Stimulated activated CD4-positive, alpha-beta T cell treated with anti-CD3 and anti-CD28 coated beads, TNF-alpha, amount 100 ng/mL, for 4 hours (primary cell): ENCODE data around the gene KLHL24.
A peak's percentile ranks its signal among the peaks of the same experiment; 100 is the strongest.
"Not testable (repeated sequence)": the region's sequence is repeated elsewhere in the genome, so short reads cannot be mapped to it uniquely, and the experiment has no call there.

ENCODE experiments used
- DNase-seq, 3 experiments: peaks; one replicate each; pipeline ENCODE4 v3.0.0-alpha.2; 2020; ENCODE audit warnings: low read depth in 3 of 3

The KLHL24 gene

GRCh38 chr3:183635107-183635430 is 354 bp upstream of the KLHL24 start:
- no peak for DNase-seq

GRCh38 chr3:183636221-183637105 is 1.0 kb downstream of the KLHL24 start:
- peak; percentile 73 to 83 (median 83) for DNase-seq

GRCh38 chr3:183637106-183637486 is 1.7 kb downstream of the KLHL24 start:
- no peak for DNase-seq

GRCh38 chr3:183637633-183638032 is 2.2 kb downstream of the KLHL24 start:
- DNase-seq, result not testable (repeated sequence)

GRCh38 chr3:183638101-183638852 is 2.9 kb downstream of the KLHL24 start:
- no peak for DNase-seq

- not testable (repeated sequence) for DNase-seq
Measured at GRCh38 chr3:183640635-183641034, 5.2 kb downstream of the KLHL24 start.

GRCh38 chr3:183641882-183642281 is 6.5 kb downstream of the KLHL24 start:
- no peak for DNase-seq

- DNase-seq, result no peak
Measured at GRCh38 chr3:183644244-183644643, 8.8 kb downstream of the KLHL24 start.

- no peak for DNase-seq
Measured at GRCh38 chr3:183645254-183645653, 9.8 kb downstream of the KLHL24 start.

GRCh38 chr3:183650554-183650953 is 15.1 kb downstream of the KLHL24 start:
- DNase-seq, result no peak

- DNase-seq, result no peak
Measured at GRCh38 chr3:183653209-183654064, 18.0 kb downstream of the KLHL24 start.

- no peak for DNase-seq
Measured at GRCh38 chr3:183654727-183655126, 19.3 kb downstream of the KLHL24 start.

- DNase-seq, result no peak
Measured at GRCh38 chr3:183662099-183662498, 26.7 kb downstream of the KLHL24 start.

GRCh38 chr3:183664913-183665381 is 29.5 kb downstream of the KLHL24 start:
- DNase-seq, result no peak

GRCh38 chr3:183680061-183680460 is 44.6 kb downstream of the KLHL24 start:
- DNase-seq, result no peak

- no peak for DNase-seq
Measured at GRCh38 chr3:183687705-183688104, 52.3 kb downstream of the KLHL24 start.

- no peak for DNase-seq
Measured at GRCh38 chr3:183688874-183689273, 53.5 kb downstream of the KLHL24 start.

- not testable (repeated sequence) for DNase-seq
Measured at GRCh38 chr3:183689621-183690020, 54.2 kb downstream of the KLHL24 start.

- no peak for DNase-seq
Measured at GRCh38 chr3:183690402-183690995, 55.1 kb downstream of the KLHL24 start.

GRCh38 chr3:183692436-183692835 is 57.0 kb downstream of the KLHL24 start:
- no peak for DNase-seq

GRCh38 chr3:183695569-183696364 is 60.3 kb downstream of the KLHL24 start:
- no peak for DNase-seq
